Measurements from ENCODE around the gene CREBL2. TPM values are rescaled to one million over a fixed set of nuclear protein-coding genes. Genes with fewer than 3 reads are reported as not detected.

The CREBL2 gene
- total RNA-seq, 2 donors from 2014 or later: 20.4 to 21.0 TPM

GRCh38 chr12:12693111-12693671 is 81.5 kb downstream of the CREBL2 start:
- ATAC-seq: no peak
- no peak for DNase-seq
- intact Hi-C loops (cut with DNase I): no loop called here

Other genes starting within 250 kb of the CREBL2 start
- 10 to 100 TPM; 11.5 to 17.3 TPM for gene DUSP16, start 49.0 kb upstream of the CREBL2 start, total RNA-seq
- not detected for gene GPR19, start 84.3 kb downstream of the CREBL2 start, total RNA-seq
- gene CDKN1B, start 105.5 kb downstream of the CREBL2 start, total RNA-seq: 10 to 100 TPM; 23.7 to 42.4 TPM
- 10 to 100 TPM; 36.0 to 56.7 TPM for gene APOLD1, start 173.8 kb downstream of the CREBL2 start, total RNA-seq
- 10 to 100 TPM; 29.7 to 31.6 TPM for gene DDX47, start 201.5 kb downstream of the CREBL2 start, total RNA-seq

Data from left cardiac atrium (tissue), 4 donors.